Stimulated activated CD8-positive, alpha-beta memory T cell treated with anti-CD3 and anti-CD28 coated beads, Interleukin-4, amount 100 ng/mL, for 4 hours (primary cell): ENCODE measurements around the gene SELENOM.
"Not testable (repeated sequence)": the region's sequence is repeated elsewhere in the genome, so short reads cannot be mapped to it uniquely, and the experiment has no call there.

ENCODE experiments used
- DNase-seq, 2 donors: peaks; one replicate each; pipeline ENCODE4 v3.0.0-alpha.2; 2020; ENCODE audit warnings: low read depth in 2 of 2, low spot score in 1 of 2

Gene SELENOM

DNA sequence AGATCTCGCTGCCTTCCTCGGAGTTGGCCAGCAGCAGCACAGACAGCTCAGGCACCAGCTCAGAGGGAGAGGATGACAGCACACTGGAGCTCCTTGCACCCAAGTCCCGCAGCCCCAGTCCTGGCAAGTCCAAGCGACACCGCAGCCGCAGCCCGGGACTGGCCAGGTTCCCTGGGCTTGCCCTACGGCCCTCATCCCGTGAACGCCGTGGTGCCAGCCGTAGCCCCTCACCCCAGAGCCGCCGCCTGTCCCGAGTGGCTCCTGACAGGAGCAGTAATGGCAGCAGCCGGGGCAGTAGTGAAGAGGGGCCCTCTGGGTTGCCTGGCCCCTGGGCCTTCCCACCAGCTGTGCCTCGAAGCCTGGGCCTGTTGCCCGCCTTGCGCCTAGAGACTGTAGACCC is 26.5 kb upstream of the SELENOM start:
- DNase-seq: no peak

GRCh38 chr22:31130873-31131272 is 23.5 kb upstream of the SELENOM start:
- DNase-seq: no peak

GRCh38 chr22:31128156-31128555 is 20.8 kb upstream of the SELENOM start:
- DNase-seq: no peak

DNA sequence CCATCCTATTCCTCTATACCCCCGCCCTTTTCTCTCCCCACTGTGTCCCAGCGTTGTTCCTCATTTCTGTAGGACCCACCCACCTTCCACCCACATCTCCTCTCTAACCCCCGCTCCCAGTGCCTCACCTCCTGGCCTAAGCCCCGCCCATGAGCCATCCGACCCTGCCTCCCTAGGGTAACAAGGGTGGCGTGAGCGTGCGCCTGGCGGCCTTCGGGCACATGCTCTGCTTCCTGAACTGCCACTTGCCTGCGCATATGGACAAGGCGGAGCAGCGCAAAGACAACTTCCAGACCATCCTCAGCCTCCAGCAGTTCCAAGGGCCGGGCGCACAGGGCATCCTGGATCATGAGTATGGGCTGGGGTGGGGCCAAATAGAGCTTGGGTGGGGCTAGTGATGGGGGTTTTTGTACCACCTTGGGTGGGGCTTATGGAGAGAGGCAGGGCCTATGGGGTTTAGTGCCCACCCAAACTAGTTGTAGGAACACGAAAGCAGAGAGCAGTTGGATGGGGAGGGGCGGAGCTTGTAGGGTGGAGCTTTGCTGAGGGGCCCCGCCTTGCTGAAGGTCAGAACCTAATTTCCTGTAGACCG is 19.9 kb upstream of the SELENOM start:
- no peak for DNase-seq

DNA sequence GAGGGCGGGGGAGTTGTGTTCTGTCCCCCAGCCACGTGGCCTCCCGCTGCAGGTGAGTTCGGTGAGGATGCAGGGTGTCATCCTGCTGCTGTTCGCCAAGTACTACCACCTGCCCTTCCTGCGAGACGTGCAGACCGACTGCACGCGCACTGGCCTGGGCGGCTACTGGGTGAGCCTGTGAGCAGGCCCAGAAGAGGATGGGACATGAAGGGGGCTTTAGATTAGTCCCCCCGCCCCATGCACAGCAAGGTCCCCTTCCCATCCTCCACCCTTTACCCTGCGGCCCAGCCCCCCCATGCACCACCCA is 19.5 kb upstream of the SELENOM start:
- no peak for DNase-seq

DNA sequence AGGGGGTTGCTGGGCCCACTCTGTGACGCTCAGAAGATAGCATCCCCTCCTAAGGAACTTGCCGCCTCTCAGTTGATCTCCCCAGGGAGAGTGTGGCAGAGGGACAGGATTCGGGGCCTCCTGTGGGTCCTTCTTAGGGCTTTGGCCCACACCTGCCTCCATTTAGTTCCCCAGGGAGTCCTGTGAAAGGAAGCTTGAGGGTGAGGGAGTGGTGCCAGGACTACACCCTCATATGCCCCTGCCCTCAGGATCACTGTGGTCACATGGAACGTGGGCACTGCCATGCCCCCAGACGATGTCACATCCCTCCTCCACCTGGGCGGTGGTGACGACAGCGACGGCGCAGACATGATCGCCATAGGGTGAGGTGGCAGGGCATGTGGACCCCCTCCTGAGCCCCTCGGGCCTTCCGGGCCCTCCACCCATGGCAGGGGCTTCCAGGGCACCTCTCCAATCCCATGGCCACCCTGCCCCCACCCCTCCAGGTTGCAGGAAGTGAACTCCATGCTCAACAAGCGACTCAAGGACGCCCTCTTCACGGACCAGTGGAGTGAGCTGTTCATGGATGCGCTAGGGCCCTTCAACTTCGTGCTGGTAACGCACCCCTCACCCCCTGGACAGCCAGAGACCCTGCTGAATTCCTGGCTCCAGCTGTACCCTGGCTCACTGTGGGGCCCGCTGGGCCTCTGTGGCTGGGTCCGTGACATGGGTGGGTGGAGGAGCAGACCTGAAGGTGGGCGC is 18.9 kb upstream of the SELENOM start:
- DNase-seq: no peak

DNA sequence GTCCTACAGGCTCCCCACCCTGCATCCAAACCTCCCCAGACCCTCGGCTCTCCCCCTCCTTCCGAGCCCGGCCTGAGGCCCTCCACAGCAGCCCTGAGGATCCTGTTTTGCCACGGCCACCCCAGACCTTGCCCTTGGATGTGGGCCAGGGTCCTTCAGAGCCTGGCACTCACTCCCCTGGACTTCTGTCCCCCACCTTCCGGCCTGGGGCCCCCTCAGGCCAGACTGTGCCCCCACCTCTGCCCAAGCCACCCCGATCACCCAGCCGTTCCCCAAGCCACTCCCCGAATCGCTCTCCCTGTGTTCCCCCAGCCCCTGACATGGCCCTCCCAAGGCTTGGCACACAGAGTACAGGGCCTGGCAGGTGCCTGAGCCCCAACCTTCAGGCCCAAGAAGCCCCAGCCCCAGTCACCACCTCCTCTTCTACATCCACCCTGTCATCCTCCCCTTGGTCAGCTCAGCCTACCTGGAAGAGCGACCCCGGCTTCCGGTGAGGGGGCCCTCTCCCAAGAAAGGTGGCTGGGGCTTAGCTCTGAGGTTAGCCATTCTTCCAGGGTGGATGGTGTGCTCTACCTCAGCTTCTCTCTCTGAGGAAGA is 18.3 kb upstream of the SELENOM start:
- no peak for DNase-seq

DNA sequence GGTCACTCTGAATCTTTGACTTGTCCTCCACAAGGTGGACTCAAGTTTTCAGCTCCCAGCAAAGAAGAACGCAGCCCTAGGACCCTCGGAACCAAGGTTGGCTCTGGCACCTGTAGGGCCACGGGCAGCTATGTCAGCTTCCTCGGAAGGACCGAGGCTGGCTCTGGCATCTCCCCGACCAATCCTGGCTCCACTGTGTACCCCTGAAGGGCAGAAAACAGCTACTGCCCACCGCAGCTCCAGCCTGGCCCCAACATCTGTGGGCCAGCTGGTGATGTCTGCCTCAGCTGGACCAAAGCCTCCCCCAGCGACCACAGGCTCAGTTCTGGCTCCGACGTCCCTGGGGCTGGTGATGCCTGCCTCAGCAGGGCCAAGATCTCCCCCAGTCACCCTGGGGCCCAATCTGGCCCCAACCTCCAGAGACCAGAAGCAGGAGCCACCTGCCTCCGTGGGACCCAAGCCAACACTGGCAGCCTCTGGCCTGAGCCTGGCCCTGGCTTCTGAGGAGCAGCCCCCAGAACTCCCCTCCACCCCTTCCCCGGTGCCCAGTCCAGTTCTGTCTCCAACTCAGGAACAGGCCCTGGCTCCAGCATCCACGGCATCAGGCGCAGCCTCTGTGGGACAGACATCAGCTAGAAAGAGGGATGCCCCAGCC is 17.6 kb upstream of the SELENOM start:
- DNase-seq: no peak

- no peak for DNase-seq
Measured at GRCh38 chr22:31124290-31124689, 16.9 kb upstream of the SELENOM start.

DNA sequence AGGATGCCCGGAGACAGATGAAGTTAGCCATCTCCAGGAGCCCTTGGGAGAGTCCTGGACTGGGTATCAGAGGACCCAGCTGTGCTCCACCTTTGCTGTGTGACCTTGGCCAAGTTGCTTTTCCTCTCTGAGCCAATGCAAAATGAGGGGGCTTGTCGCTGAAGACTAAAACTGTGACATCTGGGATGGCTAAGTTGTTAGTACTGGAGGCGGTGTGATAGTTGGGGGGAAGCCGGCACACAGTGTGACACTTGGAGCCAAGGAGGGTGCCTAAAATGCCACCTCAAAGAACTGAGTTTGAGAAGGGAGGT is 15.9 kb upstream of the SELENOM start:
- DNase-seq: no peak

DNA sequence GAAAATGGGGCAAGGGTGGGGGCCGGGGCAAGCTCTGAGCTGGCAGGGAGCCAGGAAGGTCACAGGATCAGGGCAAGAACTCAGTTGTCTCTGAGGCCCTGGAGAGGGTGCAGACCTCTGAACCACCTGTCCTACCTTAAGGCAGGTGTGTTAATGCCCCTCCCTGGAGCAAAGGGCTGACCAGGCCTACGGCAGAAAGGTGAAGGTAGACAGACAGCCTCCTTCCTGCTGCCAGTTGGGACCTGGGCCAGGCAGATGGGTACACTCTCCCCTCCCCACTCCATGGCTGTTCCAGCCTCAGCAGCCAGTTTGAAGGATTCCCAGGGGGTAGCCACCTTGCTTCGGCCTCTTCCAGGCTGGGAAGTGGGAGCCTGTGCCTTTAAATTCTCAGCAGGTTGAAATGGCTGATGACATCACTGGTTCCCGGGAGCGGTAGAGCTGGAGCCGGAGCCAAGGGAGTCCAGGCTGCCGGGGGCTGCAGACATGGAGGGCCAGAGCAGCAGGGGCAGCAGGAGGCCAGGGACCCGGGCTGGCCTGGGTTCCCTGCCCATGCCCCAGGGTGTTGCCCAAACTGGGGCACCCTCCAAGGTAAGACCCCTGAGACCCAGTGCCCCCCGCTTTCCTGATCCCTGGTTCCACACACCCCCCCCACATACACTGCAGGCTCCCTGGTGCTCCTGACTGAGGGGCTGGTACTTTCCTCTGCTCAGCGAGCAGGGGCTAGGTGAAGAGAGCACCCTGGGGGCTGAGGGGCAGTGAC is 15.3 kb upstream of the SELENOM start, which contains the start of gene INPP5J:
Gene INPP5J, plus strand, starts transcription at position 435 of the 760 bp plus-strand sequence. Its CDS starts 49 bp downstream, at position 484.
- DNase-seq: no peak

DNA sequence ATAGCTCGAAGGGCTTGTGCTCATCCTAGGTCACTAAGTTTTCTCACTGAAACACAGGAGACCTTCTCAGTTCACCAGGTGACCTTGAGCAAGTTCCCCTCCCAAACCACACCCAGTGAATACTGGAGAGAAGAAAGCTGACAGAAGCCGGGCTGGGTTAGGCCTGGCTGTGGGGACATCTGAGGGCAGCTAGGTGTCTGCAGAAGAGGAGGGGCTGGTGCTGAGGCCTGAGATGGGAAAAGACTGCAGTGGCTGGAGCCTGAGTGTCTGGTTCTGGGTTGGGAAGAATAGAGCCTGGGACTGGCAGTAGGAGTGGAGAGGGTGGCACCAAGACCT is 14.8 kb upstream of the SELENOM start:
- no peak for DNase-seq

DNA sequence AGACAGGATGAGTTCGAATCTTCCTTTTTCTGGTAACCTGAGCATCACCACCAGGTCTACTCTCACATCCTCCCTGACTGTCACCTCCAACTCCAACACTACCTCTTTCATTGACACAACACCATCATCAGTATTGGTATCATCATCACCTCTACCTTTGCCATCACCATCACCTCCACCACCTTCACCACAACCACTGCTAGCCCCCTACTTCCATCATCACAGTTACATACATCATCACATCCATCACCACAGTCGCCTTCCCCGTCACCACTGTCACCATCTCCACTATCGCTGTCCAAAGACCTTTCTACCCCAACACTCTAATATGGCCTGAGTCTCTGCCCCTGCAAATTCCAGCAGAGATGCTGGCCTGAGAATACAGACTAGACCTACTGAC is 14.0 kb upstream of the SELENOM start:
- no peak for DNase-seq

DNA sequence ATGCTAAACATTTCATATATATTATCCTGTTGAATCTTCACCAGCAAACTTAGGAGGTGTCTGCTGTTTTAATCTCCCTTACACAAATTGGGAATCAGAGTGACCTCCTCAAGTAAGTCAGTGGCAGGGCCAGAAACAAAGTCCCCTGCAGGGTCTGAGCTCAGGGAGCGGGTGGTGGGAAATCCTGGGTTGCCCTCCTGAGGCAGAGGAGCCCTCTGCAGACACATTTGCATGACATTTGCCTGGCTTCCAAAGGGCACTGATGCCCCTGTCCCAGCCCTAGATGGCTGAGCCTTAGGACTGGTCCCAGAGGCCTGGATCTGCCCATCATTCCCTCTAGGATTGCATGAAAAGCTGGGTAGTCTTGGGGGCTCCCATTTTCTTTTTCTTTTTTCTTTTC is 13.3 kb upstream of the SELENOM start:
- no peak for DNase-seq

GRCh38 chr22:31120230-31120629 is 12.9 kb upstream of the SELENOM start:
- no peak for DNase-seq

- no peak for DNase-seq
Measured at GRCh38 chr22:31119026-31119717, 11.8 kb upstream of the SELENOM start.

GRCh38 chr22:31118046-31118820 is 10.9 kb upstream of the SELENOM start:
- DNase-seq: no peak

- DNase-seq: not testable (repeated sequence)
Measured at GRCh38 chr22:31112547-31113091, 5.3 kb upstream of the SELENOM start.

- no peak for DNase-seq
Measured at GRCh38 chr22:31107894-31108218, 488 bp upstream of the SELENOM start.

- no peak for DNase-seq
Measured at GRCh38 chr22:31106731-31107177, 614 bp downstream of the SELENOM start.
